Breast epithelium (tissue), 3 donors: Measurements from ENCODE around the gene ST8SIA6.

Experiments
- CTCF ChIP-seq, 3 donors: fragments of 450-650 bp; IDR thresholded peaks; one replicate each; pipeline ENCODE4 v1.5.1; 2016 to 2017; ENCODE audit warnings: antibody characterized with exemption in 3 of 3, mild to moderate bottlenecking in 3 of 3, moderate library complexity in 3 of 3
- POLR2A ChIP-seq: fragments of 450-650 bp; IDR thresholded peaks from one replicate; pipeline ENCODE4 v1.6.1; 2016; ENCODE audit warnings: antibody characterized with exemption, mild to moderate bottlenecking, moderate library complexity
- POLR2AphosphoS5 ChIP-seq, 3 donors: sonication (generic); formaldehyde crosslinking; IDR thresholded peaks; one replicate each; pipeline ENCODE4 v1.6.1; 2017; ENCODE audit warnings: antibody characterized with exemption in 3 of 3

GRCh38 chr10:17326377-17326776 is 128.0 kb downstream of the ST8SIA6 start:
- no peak for TF ChIP-seq POLR2A
- no peak for TF ChIP-seq CTCF (IDR thresholded peaks at IDR 0.05)
- TF ChIP-seq POLR2AphosphoS5 (IDR thresholded peaks at IDR 0.05), result no peak
